ENCODE data around the gene SIK1.
"Not testable (repeated sequence)": the region's sequence is repeated elsewhere in the genome, so short reads cannot be mapped to it uniquely, and the experiment has no call there.

DNA sequence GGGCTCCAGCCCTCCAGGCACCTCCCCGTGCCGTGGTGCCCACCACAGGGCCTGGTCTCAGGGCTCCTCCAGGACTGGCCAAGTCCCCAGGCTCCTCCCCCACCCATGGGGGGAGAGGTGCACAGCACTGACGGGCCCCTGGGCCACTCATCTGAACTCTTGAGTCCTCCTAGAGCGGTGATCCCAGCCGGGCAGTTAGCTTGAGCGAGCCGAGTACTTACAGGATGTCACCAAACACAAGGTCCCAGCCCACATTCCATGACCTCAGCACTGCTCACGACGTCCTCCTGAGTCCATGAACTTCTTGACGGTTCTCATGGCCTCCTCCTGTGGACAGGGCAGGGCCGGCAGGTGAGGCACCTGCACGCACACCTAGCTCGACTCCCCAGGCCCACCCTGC, 33.5 kb upstream of the SIK1 start:
- TF ChIP-seq, protein P1, sequence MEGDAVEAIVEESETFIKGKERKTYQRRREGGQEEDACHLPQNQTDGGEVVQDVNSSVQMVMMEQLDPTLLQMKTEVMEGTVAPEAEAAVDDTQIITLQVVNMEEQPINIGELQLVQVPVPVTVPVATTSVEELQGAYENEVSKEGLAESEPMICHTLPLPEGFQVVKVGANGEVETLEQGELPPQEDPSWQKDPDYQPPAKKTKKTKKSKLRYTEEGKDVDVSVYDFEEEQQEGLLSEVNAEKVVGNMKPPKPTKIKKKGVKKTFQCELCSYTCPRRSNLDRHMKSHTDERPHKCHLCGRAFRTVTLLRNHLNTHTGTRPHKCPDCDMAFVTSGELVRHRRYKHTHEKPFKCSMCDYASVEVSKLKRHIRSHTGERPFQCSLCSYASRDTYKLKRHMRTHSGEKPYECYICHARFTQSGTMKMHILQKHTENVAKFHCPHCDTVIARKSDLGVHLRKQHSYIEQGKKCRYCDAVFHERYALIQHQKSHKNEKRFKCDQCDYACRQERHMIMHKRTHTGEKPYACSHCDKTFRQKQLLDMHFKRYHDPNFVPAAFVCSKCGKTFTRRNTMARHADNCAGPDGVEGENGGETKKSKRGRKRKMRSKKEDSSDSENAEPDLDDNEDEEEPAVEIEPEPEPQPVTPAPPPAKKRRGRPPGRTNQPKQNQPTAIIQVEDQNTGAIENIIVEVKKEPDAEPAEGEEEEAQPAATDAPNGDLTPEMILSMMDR (IDR thresholded peaks at IDR 0.05), result not testable (repeated sequence)
- not testable (repeated sequence) for TF ChIP-seq TCF7L2 (IDR thresholded peaks at IDR 0.05; ENCODE audit: low read depth, low read length)
